ENCODE measurements around the gene ME1. TPM values are rescaled to one million over a fixed set of nuclear protein-coding genes. Genes with fewer than 3 reads are reported as not detected.
A peak's percentile ranks its signal among the peaks of the same experiment; 100 is the strongest.
"Not testable (repeated sequence)": the region's sequence is repeated elsewhere in the genome, so short reads cannot be mapped to it uniquely, and the experiment has no call there.

Gene ME1
- polyA plus RNA-seq, 1 donor from 2014 or later = not detected

- no peak overlapping the region for H3K4me3 Mint-ChIP-seq
- no peaks in the 10 kb centered on the region for H3K36me3 Mint-ChIP-seq
- H3K27ac Mint-ChIP-seq = no peak overlapping the region
- peaks cover 0 to 1% (median 0%) of the 10 kb centered on the region in 3 donors for H3K9me3 Mint-ChIP-seq
- peaks cover 1% of the 10 kb centered on the region for H3K27me3 Mint-ChIP-seq
- H3K4me1 Mint-ChIP-seq = no peaks in the 10 kb centered on the region
Observed at GRCh38 chr6:83343121-83343520, 87.7 kb downstream of the ME1 start.

DNA sequence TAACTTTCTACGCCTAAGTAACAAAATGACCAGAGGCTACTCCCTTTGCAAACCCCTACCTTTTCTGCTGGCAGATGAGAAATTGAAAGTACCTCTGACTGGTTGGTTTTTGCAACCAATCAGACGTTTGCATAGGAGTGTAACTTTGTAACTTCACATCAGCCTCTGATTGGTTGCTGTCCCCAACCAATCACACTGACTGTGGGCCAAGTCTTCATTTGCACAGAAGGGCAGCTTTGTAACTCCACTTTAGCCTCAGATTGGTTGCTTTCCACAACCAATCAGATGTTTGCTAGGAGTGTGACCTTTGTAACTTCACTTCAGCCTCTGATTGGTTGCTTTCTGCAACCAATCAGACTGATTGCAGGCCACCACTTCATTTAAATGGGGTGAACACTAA is 89.1 kb downstream of the ME1 start:
- no peak overlapping the region for H3K4me3 Mint-ChIP-seq
- H3K27me3 Mint-ChIP-seq = peaks cover under 1% of the 10 kb centered on the region
- H3K9me3 Mint-ChIP-seq = peaks cover 0 to 1% (median 0%) of the 10 kb centered on the region in 3 donors
- no peaks in the 10 kb centered on the region for H3K4me1 Mint-ChIP-seq
- no peaks in the 10 kb centered on the region for H3K36me3 Mint-ChIP-seq
- H3K27ac Mint-ChIP-seq = no peak overlapping the region

GRCh38 chr6:83333916-83334315 is 96.9 kb downstream of the ME1 start:
- H3K4me3 Mint-ChIP-seq, H3K36me3 Mint-ChIP-seq: not testable (repeated sequence)

GRCh38 chr6:83333500-83333899 is 97.4 kb downstream of the ME1 start:
- H3K27me3 Mint-ChIP-seq = no peaks in the 10 kb centered on the region
- H3K4me3 Mint-ChIP-seq = no peak overlapping the region
- no peaks in the 10 kb centered on the region for H3K36me3 Mint-ChIP-seq
- no peaks in the 10 kb centered on the region for H3K9me3 Mint-ChIP-seq
- no peak overlapping the region for H3K27ac Mint-ChIP-seq
- no peaks in the 10 kb centered on the region for H3K4me1 Mint-ChIP-seq

More at GRCh38 chr6:83333916-83334315, 96.9 kb downstream of the ME1 start:
- H3K4me1 Mint-ChIP-seq, H3K27ac Mint-ChIP-seq, H3K9me3 Mint-ChIP-seq, H3K27me3 Mint-ChIP-seq: not testable (repeated sequence)

DNA sequence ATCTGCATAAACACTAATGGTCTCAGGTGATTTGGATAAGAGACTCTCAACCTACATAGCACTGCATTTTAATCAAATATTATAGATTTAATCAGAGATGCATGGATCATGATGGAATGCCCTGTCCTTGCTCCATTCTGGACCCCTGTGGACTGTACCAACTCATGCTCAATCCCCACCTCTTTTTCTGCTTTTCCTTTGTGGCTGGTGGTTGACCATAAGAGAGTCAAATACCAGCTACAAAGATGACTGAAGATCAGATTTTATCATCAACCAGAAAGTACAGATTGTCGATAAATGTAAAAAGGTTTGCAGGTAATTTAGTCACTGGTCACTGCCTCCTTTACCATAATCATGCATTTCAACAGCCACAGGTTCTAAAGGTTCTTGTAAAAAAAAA is 116.2 kb downstream of the ME1 start:
- H3K9me3 Mint-ChIP-seq = peaks cover 0 to 4% (median 0%) of the 10 kb centered on the region in 3 donors
- H3K36me3 Mint-ChIP-seq = no peaks in the 10 kb centered on the region
- H3K4me1 Mint-ChIP-seq = peaks cover 0 to 2% (median 0%) of the 10 kb centered on the region in 3 donors
- peak overlapping the region in 1 of 4 donors; percentile 13 for H3K4me3 Mint-ChIP-seq
- H3K27me3 Mint-ChIP-seq = no peaks in the 10 kb centered on the region
- no peak overlapping the region for H3K27ac Mint-ChIP-seq

DNA sequence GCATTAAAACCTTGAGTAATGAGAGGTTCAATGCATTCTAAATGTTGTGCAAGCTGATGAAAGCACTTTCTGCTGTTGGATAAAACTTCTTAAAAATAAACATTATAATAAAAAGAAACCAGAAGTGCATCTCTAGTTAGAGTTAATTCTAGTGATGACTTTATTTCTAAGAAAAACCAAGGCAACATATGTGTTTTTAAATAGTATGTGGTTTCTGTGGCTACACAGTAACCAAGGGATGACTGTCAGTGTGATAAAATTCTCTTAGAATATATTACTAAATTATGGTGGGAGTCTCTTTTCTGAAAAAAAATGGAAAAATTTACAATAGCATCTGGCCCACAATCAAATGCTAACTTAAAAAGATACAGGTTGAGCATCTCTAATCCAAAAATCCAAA is 117.0 kb downstream of the ME1 start:
- Mint-ChIP-seq H3K27me3 (no peaks in the 10 kb centered on the region), H3K4me1 (peaks cover 0 to 2% (median 0%) of the 10 kb centered on the region in 3 donors), H3K36me3 (no peaks in the 10 kb centered on the region), H3K9me3 (peaks cover 0 to 4% (median 0%) of the 10 kb centered on the region in 3 donors), H3K27ac (no peak overlapping the region), H3K4me3 (no peak overlapping the region)

GRCh38 chr6:83311231-83311630 is 119.6 kb downstream of the ME1 start:
- Mint-ChIP-seq H3K9me3 (no peaks in the 10 kb centered on the region), H3K27ac (no peak overlapping the region), H3K27me3 (no peaks in the 10 kb centered on the region), H3K36me3 (no peaks in the 10 kb centered on the region), H3K4me3 (no peak overlapping the region), H3K4me1 (peaks cover 0 to 2% (median 0%) of the 10 kb centered on the region in 3 donors)

GRCh38 chr6:83310046-83310445 is 120.8 kb downstream of the ME1 start:
- peaks cover 0 to 2% (median 0%) of the 10 kb centered on the region in 3 donors for H3K4me1 Mint-ChIP-seq
- peak overlapping the region in 1 of 3 donors; percentile 69 for H3K27ac Mint-ChIP-seq
- no peaks in the 10 kb centered on the region for H3K9me3 Mint-ChIP-seq
- H3K27me3 Mint-ChIP-seq = no peaks in the 10 kb centered on the region
- no peak overlapping the region for H3K4me3 Mint-ChIP-seq
- H3K36me3 Mint-ChIP-seq = no peaks in the 10 kb centered on the region

GRCh38 chr6:83309344-83309743 is 121.5 kb downstream of the ME1 start:
- Mint-ChIP-seq H3K9me3 (no peaks in the 10 kb centered on the region), H3K36me3 (no peaks in the 10 kb centered on the region), H3K4me3 (no peak overlapping the region), H3K4me1 (peaks cover 0 to 2% (median 0%) of the 10 kb centered on the region in 3 donors), H3K27ac (no peak overlapping the region), H3K27me3 (no peaks in the 10 kb centered on the region)

GRCh38 chr6:83308833-83309232 is 122.0 kb downstream of the ME1 start:
- no peaks in the 10 kb centered on the region for H3K9me3 Mint-ChIP-seq
- no peaks in the 10 kb centered on the region for H3K27me3 Mint-ChIP-seq
- peaks cover 0 to 2% (median 0%) of the 10 kb centered on the region in 3 donors for H3K4me1 Mint-ChIP-seq
- no peaks in the 10 kb centered on the region for H3K36me3 Mint-ChIP-seq
- no peak overlapping the region for H3K27ac Mint-ChIP-seq
- no peak overlapping the region for H3K4me3 Mint-ChIP-seq

- peaks cover 0 to 2% (median 0%) of the 10 kb centered on the region in 3 donors for H3K4me1 Mint-ChIP-seq
- H3K27me3 Mint-ChIP-seq = no peaks in the 10 kb centered on the region
Observed at GRCh38 chr6:83307849-83308248, 123.0 kb downstream of the ME1 start.

GRCh38 chr6:83303426-83303825 is 127.4 kb downstream of the ME1 start:
- H3K9me3 Mint-ChIP-seq = peaks cover 0 to 7% (median 2%) of the 10 kb centered on the region in 3 donors
- no peaks in the 10 kb centered on the region for H3K4me1 Mint-ChIP-seq
- no peak overlapping the region for H3K27ac Mint-ChIP-seq
- H3K27me3 Mint-ChIP-seq = no peaks in the 10 kb centered on the region
- H3K36me3 Mint-ChIP-seq = no peaks in the 10 kb centered on the region
- H3K4me3 Mint-ChIP-seq = no peak overlapping the region

More at GRCh38 chr6:83307849-83308248, 123.0 kb downstream of the ME1 start:
- H3K4me3 Mint-ChIP-seq = no peak overlapping the region
- H3K36me3 Mint-ChIP-seq = no peaks in the 10 kb centered on the region
- no peaks in the 10 kb centered on the region for H3K9me3 Mint-ChIP-seq
- H3K27ac Mint-ChIP-seq = peak overlapping the region in 1 of 3 donors; percentile 44

GRCh38 chr6:83294676-83295075 is 136.2 kb downstream of the ME1 start:
- Mint-ChIP-seq H3K9me3 (no peaks in the 10 kb centered on the region), H3K36me3 (no peaks in the 10 kb centered on the region), H3K27me3 (peaks cover 6% of the 10 kb centered on the region), H3K4me3 (no peak overlapping the region), H3K4me1 (peaks cover 0 to 2% (median 0%) of the 10 kb centered on the region in 3 donors), H3K27ac (no peak overlapping the region)

DNA sequence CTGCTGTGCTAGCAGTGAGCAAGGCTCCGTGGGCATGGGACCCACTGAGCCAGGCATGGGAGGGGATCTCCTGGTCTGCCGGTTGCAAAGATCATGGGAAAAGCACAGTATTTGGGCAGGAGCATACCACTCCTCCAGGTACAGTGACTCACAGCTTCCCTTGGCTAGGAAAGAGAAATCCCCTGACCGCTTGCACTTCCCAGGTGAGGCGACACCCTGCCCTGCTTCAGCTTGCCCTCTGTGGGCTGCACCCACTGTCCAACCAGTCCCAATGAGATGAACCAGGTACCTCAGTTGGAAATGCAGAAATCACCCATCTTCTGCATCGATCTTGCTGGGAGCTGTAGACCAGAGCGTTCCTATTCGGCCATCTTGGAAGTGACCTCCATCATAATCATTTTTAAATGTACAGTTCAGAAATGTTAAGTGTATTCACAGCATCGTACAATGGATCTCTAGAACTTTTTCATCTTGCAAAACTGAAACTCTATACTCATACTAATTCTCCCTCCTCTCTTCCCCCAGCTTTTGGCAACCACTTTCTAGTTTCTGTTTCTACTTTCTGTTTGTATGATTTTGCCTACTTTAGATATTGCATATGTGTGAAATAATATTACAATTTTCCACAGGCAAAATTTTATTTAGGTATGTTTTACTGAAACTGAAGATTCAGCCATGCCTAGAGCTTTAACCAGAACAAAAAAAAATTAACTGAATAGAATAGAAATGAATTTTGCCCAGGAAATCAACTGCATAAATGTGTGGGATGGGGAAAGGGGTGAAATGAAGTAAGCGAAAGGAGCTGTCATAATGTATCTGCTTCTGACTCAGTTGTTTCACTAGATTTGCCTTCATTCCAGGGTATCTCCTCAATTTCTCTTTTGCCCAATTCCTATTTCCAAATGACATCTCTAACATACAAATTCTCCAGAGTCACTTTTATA is 137.7 kb downstream of the ME1 start:
- Mint-ChIP-seq H3K27ac (no peak overlapping the region), H3K9me3 (no peaks in the 10 kb centered on the region), H3K4me1 (peaks cover 0 to 2% (median 0%) of the 10 kb centered on the region in 3 donors), H3K36me3 (no peaks in the 10 kb centered on the region), H3K4me3 (no peak overlapping the region), H3K27me3 (peaks cover 6% of the 10 kb centered on the region)

DNA sequence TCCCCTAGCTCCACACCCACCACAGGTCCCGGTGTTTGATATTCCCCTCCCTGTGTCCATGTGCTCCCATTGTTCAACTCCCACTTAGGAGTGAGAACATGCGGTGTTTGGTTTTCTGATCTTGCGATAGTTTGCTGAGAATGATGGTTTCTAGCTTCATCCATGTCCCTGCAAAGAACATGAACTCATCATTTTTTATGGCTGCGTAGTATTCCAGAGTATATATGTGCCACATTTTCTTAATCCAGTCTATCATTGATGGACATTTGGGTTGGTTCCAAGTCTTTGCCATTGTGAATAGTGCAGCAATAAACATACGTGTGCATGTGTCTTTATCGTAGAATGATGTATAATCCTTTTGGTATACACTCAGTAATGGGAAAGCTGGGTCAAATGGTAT is 143.6 kb downstream of the ME1 start:
- not testable (repeated sequence) for H3K36me3 Mint-ChIP-seq, H3K9me3 Mint-ChIP-seq, H3K27ac Mint-ChIP-seq, H3K27me3 Mint-ChIP-seq, H3K4me1 Mint-ChIP-seq, H3K4me3 Mint-ChIP-seq

- H3K4me3 Mint-ChIP-seq = no peak overlapping the region
- no peak overlapping the region for H3K27ac Mint-ChIP-seq
- H3K36me3 Mint-ChIP-seq = no peaks in the 10 kb centered on the region
- no peaks in the 10 kb centered on the region for H3K27me3 Mint-ChIP-seq
- H3K4me1 Mint-ChIP-seq = no peaks in the 10 kb centered on the region
- peaks cover 0 to 9% (median 0%) of the 10 kb centered on the region in 3 donors for H3K9me3 Mint-ChIP-seq
Observed at GRCh38 chr6:83285917-83286316, 144.9 kb downstream of the ME1 start.
